ENCODE results near the gene DPH5. TPM values are rescaled to one million over a fixed set of nuclear protein-coding genes. Genes with fewer than 3 reads are reported as not detected.

The DPH5 gene
- total RNA-seq, 1 experiment from 2014 or later, result 23.8 TPM

GRCh38 chr1:100972185-100972584 lies 53.4 kb downstream of the DPH5 start:
- H3K36me3 ChIP-seq (ENCODE audit: control insufficient read depth, insufficient read depth, low read length), result no peaks in the 10 kb centered on the region
- no peaks in the 10 kb centered on the region for H3K27me3 ChIP-seq (replicated peaks; ENCODE audit: control insufficient read depth, insufficient read depth, low read length)
- no peak for TF ChIP-seq CTCF (IDR thresholded peaks at IDR 0.05; ENCODE audit: insufficient read depth in 1 of 2, low read depth in 1 of 2, low read length in 1 of 2, severe bottlenecking in 1 of 2, unreplicated experiment in 1 of 2)
- ChIA-PET POLR2A (no interaction called here), CTCF (no interaction called here)
- no TSS peak for BruUV-seq (replicated peaks)
- no peaks in the 10 kb centered on the region for H3K9me3 ChIP-seq
- H3K27me3 Mint-ChIP-seq (ENCODE audit: insufficient read depth, unreplicated experiment), result no peaks in the 10 kb centered on the region
- no peak for DNase-seq
- H3K4me3 ChIP-seq (ENCODE audit: low read depth, low read length), result no peak overlapping the region
- peaks cover 6% of the 10 kb centered on the region for H3K36me3 Mint-ChIP-seq (ENCODE audit: insufficient read depth, unreplicated experiment)
- no peak overlapping the region for H3K4me3 Mint-ChIP-seq (ENCODE audit: unreplicated experiment)
- H3K9me3 Mint-ChIP-seq (ENCODE audit: unreplicated experiment), result no peaks in the 10 kb centered on the region
- H3K27ac Mint-ChIP-seq (ENCODE audit: unreplicated experiment), result no peak overlapping the region
- H3K4me1 ChIP-seq, result no peaks in the 10 kb centered on the region
- no peaks in the 10 kb centered on the region for H3K4me1 Mint-ChIP-seq (ENCODE audit: low read depth, unreplicated experiment)
- intact Hi-C loops (cut with micrococcal nuclease; ENCODE audit: unreplicated experiment), result no loop called here

GRCh38 chr1:100971021-100971420 lies 54.6 kb downstream of the DPH5 start:
- no peak overlapping the region for H3K4me3 ChIP-seq (ENCODE audit: low read depth, low read length)
- H3K4me1 Mint-ChIP-seq (ENCODE audit: low read depth, unreplicated experiment), result no peaks in the 10 kb centered on the region
- no peaks in the 10 kb centered on the region for H3K27me3 ChIP-seq (replicated peaks; ENCODE audit: control insufficient read depth, insufficient read depth, low read length)
- H3K27me3 Mint-ChIP-seq (ENCODE audit: insufficient read depth, unreplicated experiment), result no peaks in the 10 kb centered on the region
- ChIA-PET CTCF (no interaction called here), POLR2A (no interaction called here)
- H3K9me3 Mint-ChIP-seq (ENCODE audit: unreplicated experiment), result no peaks in the 10 kb centered on the region
- no peak for TF ChIP-seq CTCF (IDR thresholded peaks at IDR 0.05; ENCODE audit: insufficient read depth in 1 of 2, low read depth in 1 of 2, low read length in 1 of 2, severe bottlenecking in 1 of 2, unreplicated experiment in 1 of 2)
- no peak overlapping the region for H3K27ac Mint-ChIP-seq (ENCODE audit: unreplicated experiment)
- no peaks in the 10 kb centered on the region for H3K9me3 ChIP-seq
- intact Hi-C loops (cut with micrococcal nuclease; ENCODE audit: unreplicated experiment), result no loop called here
- H3K36me3 ChIP-seq (ENCODE audit: control insufficient read depth, insufficient read depth, low read length), result no peaks in the 10 kb centered on the region
- no TSS peak for BruUV-seq (replicated peaks)
- peaks cover 6% of the 10 kb centered on the region for H3K36me3 Mint-ChIP-seq (ENCODE audit: insufficient read depth, unreplicated experiment)
- no peaks in the 10 kb centered on the region for H3K4me1 ChIP-seq
- no peak overlapping the region for H3K4me3 Mint-ChIP-seq (ENCODE audit: unreplicated experiment)
- DNase-seq, result no peak

- no peaks in the 10 kb centered on the region for H3K36me3 Mint-ChIP-seq (ENCODE audit: insufficient read depth, unreplicated experiment)
- no peaks in the 10 kb centered on the region for H3K9me3 Mint-ChIP-seq (ENCODE audit: unreplicated experiment)
- Histone ChIP-seq H3K27me3 (replicated peaks; ENCODE audit: control insufficient read depth, insufficient read depth, low read length) (no peaks in the 10 kb centered on the region), H3K36me3 (ENCODE audit: control insufficient read depth, insufficient read depth, low read length) (no peaks in the 10 kb centered on the region), H3K4me1 (no peaks in the 10 kb centered on the region), H3K4me3 (ENCODE audit: low read depth, low read length) (no peak overlapping the region), H3K9me3 (no peaks in the 10 kb centered on the region)
- intact Hi-C loops (cut with micrococcal nuclease; ENCODE audit: unreplicated experiment), result no loop called here
- no peak for DNase-seq
- H3K4me3 Mint-ChIP-seq (ENCODE audit: unreplicated experiment), result no peak overlapping the region
- POLR2A ChIA-PET, result no interaction called here
- TF ChIP-seq CTCF (IDR thresholded peaks at IDR 0.05; ENCODE audit: insufficient read depth in 1 of 2, low read depth in 1 of 2, low read length in 1 of 2, severe bottlenecking in 1 of 2, unreplicated experiment in 1 of 2), result no peak
- BruUV-seq (replicated peaks), result no TSS peak
- no peaks in the 10 kb centered on the region for H3K27me3 Mint-ChIP-seq (ENCODE audit: insufficient read depth, unreplicated experiment)
- no peak overlapping the region for H3K27ac Mint-ChIP-seq (ENCODE audit: unreplicated experiment)
- H3K4me1 Mint-ChIP-seq (ENCODE audit: low read depth, unreplicated experiment), result no peaks in the 10 kb centered on the region
- CTCF ChIA-PET, result no interaction called here
These were observed 56.3 kb downstream of the DPH5 start for GRCh38 chr1:100969327-100969726.

All from Caco-2 (cell line).